Neuron (in vitro differentiated cells): Measurements from ENCODE around the gene GAK.

Source experiments
- H2AFZ ChIP-seq: one replicate; pipeline ENCODE4 v1.6.1; 2013; ENCODE audit warnings: low read depth, mild to moderate bottlenecking, inconsistent platforms, low read length, moderate library complexity
- H3K27me3 ChIP-seq: one replicate; pipeline ENCODE4 v1.6.1; 2013; ENCODE audit warnings: low read length; ENCODE audit not compliant: insufficient read depth
- H3K36me3 ChIP-seq: one replicate; pipeline ENCODE4 v1.6.1; 2013; ENCODE audit warnings: low read length; ENCODE audit not compliant: insufficient read depth
- H3K4me1 ChIP-seq: one replicate; pipeline ENCODE4 v1.6.1; 2013; ENCODE audit warnings: low read length; ENCODE audit not compliant: insufficient read depth
- H3K4me3 ChIP-seq: 2 replicates; pipeline ENCODE4 v1.5.1; 2013; ENCODE audit warnings: mild to moderate bottlenecking, low read length, moderate library complexity
- H3K9me3 ChIP-seq: one replicate; pipeline ENCODE4 v1.6.1; 2013; ENCODE audit warnings: low read length

GAK gene

GRCh38 chr4:952881-953573 lies 20.9 kb upstream of the GAK start:
- Histone ChIP-seq H3K4me3 (no peak overlapping the region), H3K36me3 (peaks cover 5% of the 10 kb centered on the region)

DNA sequence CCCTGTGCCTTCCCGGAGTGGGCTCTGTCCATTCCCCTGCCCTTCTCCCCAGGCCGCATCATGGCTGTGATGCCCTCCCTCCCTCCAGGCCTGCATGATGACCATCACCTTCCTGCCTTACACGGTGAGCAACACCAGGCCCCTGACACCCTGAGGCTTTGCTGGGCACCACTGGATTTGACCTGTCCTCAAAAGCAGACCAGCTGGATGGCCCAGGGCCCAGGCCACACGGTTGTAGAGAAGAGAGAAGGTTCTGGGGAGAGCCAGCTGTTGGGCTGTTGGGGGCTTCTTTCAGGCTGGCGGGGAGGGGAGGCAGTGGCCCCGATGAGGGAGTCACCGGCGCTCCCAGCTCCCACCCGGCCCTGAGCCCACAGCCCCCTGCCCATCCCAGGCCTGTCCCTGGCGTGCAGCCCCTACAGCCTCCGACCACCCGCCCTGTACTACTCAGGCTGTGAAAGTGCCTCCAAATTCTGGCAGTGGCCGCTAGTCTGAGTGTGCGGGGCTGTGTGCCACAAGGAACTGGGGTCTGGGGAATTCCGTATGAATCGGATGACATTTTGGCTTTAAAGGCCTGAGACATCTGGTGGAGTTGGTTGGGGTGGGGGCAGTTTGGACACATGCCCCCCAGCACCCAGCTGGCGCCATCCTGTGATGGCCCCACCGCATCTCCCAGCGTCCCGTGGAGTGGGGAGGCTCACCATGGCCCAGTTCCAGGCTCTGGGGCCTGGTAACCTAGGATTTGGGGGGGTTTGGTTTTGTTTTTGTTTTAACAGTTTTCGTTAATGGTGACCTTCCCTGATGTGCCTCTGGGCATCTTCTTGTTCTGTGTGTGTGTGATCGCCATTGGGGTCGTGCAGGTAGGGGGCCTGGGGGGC lies 19.7 kb upstream of the GAK start:
- H2AFZ ChIP-seq = no peak overlapping the region
- H3K4me1 ChIP-seq = no peaks in the 10 kb centered on the region
- no peaks in the 10 kb centered on the region for H3K9me3 ChIP-seq
- peaks cover 5% of the 10 kb centered on the region for H3K36me3 ChIP-seq
- no peak overlapping the region for H3K4me3 ChIP-seq
- no peaks in the 10 kb centered on the region for H3K27me3 ChIP-seq

More at GRCh38 chr4:952881-953573, 20.9 kb upstream of the GAK start:
- no peaks in the 10 kb centered on the region for H3K27me3 ChIP-seq
- H3K9me3 ChIP-seq = no peaks in the 10 kb centered on the region
- no peaks in the 10 kb centered on the region for H3K4me1 ChIP-seq
- H2AFZ ChIP-seq = no peak overlapping the region

DNA sequence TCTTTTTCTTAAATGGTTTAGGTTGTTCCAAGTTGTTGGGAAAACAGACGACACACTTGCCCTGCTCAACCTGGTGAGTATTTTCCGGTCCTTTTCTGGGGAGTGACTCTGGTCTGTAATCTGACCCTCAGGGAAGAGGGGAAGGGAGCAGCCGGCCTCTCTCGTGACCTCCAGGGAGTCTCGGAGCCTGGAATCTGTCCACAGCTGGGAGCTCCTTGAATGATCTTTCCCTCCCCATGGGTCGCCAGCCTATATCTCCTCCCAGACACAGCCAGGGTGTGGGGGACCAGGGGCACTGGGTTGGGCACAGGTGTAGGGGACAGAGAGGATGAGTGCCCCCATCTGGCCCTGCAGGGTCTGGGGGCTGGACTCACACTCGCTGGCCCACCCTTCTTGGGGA lies 19.1 kb upstream of the GAK start:
- no peak overlapping the region for H2AFZ ChIP-seq
- no peaks in the 10 kb centered on the region for H3K4me1 ChIP-seq
- no peaks in the 10 kb centered on the region for H3K27me3 ChIP-seq
- no peaks in the 10 kb centered on the region for H3K9me3 ChIP-seq
- peaks cover 5% of the 10 kb centered on the region for H3K36me3 ChIP-seq
- H3K4me3 ChIP-seq = no peak overlapping the region

- H2AFZ ChIP-seq = no peak overlapping the region
Measured at GRCh38 chr4:950136-951020, 18.3 kb upstream of the GAK start.

GRCh38 chr4:949656-950055 lies 17.5 kb upstream of the GAK start:
- H3K4me3 ChIP-seq = no peak overlapping the region
- H3K4me1 ChIP-seq = no peaks in the 10 kb centered on the region
- no peaks in the 10 kb centered on the region for H3K27me3 ChIP-seq
- no peaks in the 10 kb centered on the region for H3K36me3 ChIP-seq
- H2AFZ ChIP-seq = no peak overlapping the region
- no peaks in the 10 kb centered on the region for H3K9me3 ChIP-seq

More at GRCh38 chr4:950136-951020, 18.3 kb upstream of the GAK start:
- H3K4me1 ChIP-seq = no peaks in the 10 kb centered on the region
- H3K36me3 ChIP-seq = peaks cover 2% of the 10 kb centered on the region
- no peaks in the 10 kb centered on the region for H3K9me3 ChIP-seq
- no peaks in the 10 kb centered on the region for H3K27me3 ChIP-seq
- H3K4me3 ChIP-seq = no peak overlapping the region

GRCh38 chr4:948936-949300 lies 16.8 kb upstream of the GAK start:
- Histone ChIP-seq H3K36me3 (no peaks in the 10 kb centered on the region), H3K27me3 (no peaks in the 10 kb centered on the region), H3K4me3 (no peak overlapping the region), H2AFZ (no peak overlapping the region), H3K9me3 (no peaks in the 10 kb centered on the region), H3K4me1 (no peaks in the 10 kb centered on the region)

- Histone ChIP-seq H3K4me1 (no peaks in the 10 kb centered on the region), H3K4me3 (no peak overlapping the region), H3K27me3 (no peaks in the 10 kb centered on the region), H3K36me3 (no peaks in the 10 kb centered on the region), H3K9me3 (no peaks in the 10 kb centered on the region), H2AFZ (no peak overlapping the region)
Measured at GRCh38 chr4:948101-948935, 16.2 kb upstream of the GAK start.

GRCh38 chr4:947491-947971 lies 15.4 kb upstream of the GAK start:
- Histone ChIP-seq H2AFZ (no peak overlapping the region), H3K27me3 (no peaks in the 10 kb centered on the region), H3K36me3 (no peaks in the 10 kb centered on the region), H3K4me1 (no peaks in the 10 kb centered on the region), H3K4me3 (no peak overlapping the region), H3K9me3 (no peaks in the 10 kb centered on the region)

- no peaks in the 10 kb centered on the region for H3K27me3 ChIP-seq
- no peak overlapping the region for H2AFZ ChIP-seq
- H3K4me3 ChIP-seq = no peak overlapping the region
- no peaks in the 10 kb centered on the region for H3K36me3 ChIP-seq
- H3K4me1 ChIP-seq = no peaks in the 10 kb centered on the region
- no peaks in the 10 kb centered on the region for H3K9me3 ChIP-seq
Measured at GRCh38 chr4:946517-947471, 14.7 kb upstream of the GAK start.

GRCh38 chr4:946103-946450 lies 14.0 kb upstream of the GAK start:
- Histone ChIP-seq H2AFZ (no peak overlapping the region), H3K4me3 (no peak overlapping the region), H3K36me3 (no peaks in the 10 kb centered on the region), H3K9me3 (no peaks in the 10 kb centered on the region), H3K27me3 (no peaks in the 10 kb centered on the region), H3K4me1 (no peaks in the 10 kb centered on the region)

GRCh38 chr4:945274-946102 lies 13.4 kb upstream of the GAK start:
- Histone ChIP-seq H3K36me3 (no peaks in the 10 kb centered on the region), H3K27me3 (no peaks in the 10 kb centered on the region), H3K4me3 (no peak overlapping the region), H3K4me1 (no peaks in the 10 kb centered on the region), H2AFZ (no peak overlapping the region), H3K9me3 (no peaks in the 10 kb centered on the region)
